Skeletal muscle tissue (tissue), 4 donors: ENCODE results near the gene GOLIM4. TPM values are rescaled to one million over a fixed set of nuclear protein-coding genes. Genes with fewer than 3 reads are reported as not detected.

Experiments used
- H3K27ac ChIP-seq: one replicate; pipeline ENCODE4 v1.7.0; 2013; ENCODE audit warnings: mild to moderate bottlenecking, low read depth, low read length, inconsistent platforms
- H3K27me3 ChIP-seq, 3 donors: one replicate each; pipeline ENCODE4 v1.7.0; 2013; ENCODE audit warnings: low read length in 3 of 3; ENCODE audit not compliant: control insufficient read depth in 3 of 3, insufficient read depth in 3 of 3
- H3K36me3 ChIP-seq, 3 donors: one replicate each; pipeline ENCODE4 v1.7.0; 2013; ENCODE audit warnings: low read length in 3 of 3; ENCODE audit not compliant: control insufficient read depth in 3 of 3, insufficient read depth in 3 of 3
- H3K4me1 ChIP-seq, 3 donors: one replicate each; pipeline ENCODE4 v1.7.0; 2013; ENCODE audit warnings: low read length in 3 of 3, mild to moderate bottlenecking in 3 of 3; ENCODE audit not compliant: control insufficient read depth in 3 of 3, insufficient read depth in 3 of 3
- H3K4me3 ChIP-seq, 3 donors: one replicate each; pipeline ENCODE4 v1.7.0; 2013; ENCODE audit warnings: low read length in 3 of 3
- H3K9ac ChIP-seq, 3 donors: one replicate each; pipeline ENCODE4 v1.7.0; 2013; ENCODE audit warnings: low read length in 3 of 3, mild to moderate bottlenecking in 3 of 3, moderate library complexity in 2 of 3, low read depth in 1 of 3
- H3K9me3 ChIP-seq, 3 donors: one replicate each; pipeline ENCODE4 v1.7.0; 2013; ENCODE audit warnings: low read length in 3 of 3; ENCODE audit not compliant: control insufficient read depth in 3 of 3
- total RNA-seq: library from RNA; depleted of rRNA; stranded (reverse); fragments of >200 nt; gene quantifications from one replicate; pipeline ENCODE4 v1.2.3, GENCODE V29; 2014
- donor health status: Osteomylitis.

Gene GOLIM4
- total RNA-seq, 1 donor from 2014 or later = 23.5 TPM

GRCh38 chr3:168006584-168006983 is 89.1 kb downstream of the GOLIM4 start:
- H3K4me1 ChIP-seq = no peaks in the 10 kb centered on the region
- H3K27me3 ChIP-seq = no peaks in the 10 kb centered on the region
- H3K36me3 ChIP-seq = peaks cover 6 to 16% (median 13%) of the 10 kb centered on the region in 3 donors
- no peak overlapping the region for H3K9ac ChIP-seq
- H3K9me3 ChIP-seq = peaks cover 0 to 3% (median 0%) of the 10 kb centered on the region in 3 donors
- no peak overlapping the region for H3K4me3 ChIP-seq
- no peak overlapping the region for H3K27ac ChIP-seq

- no peaks in the 10 kb centered on the region for H3K4me1 ChIP-seq
- H3K27me3 ChIP-seq = no peaks in the 10 kb centered on the region
- no peak overlapping the region for H3K4me3 ChIP-seq
- H3K9ac ChIP-seq = no peak overlapping the region
- peaks cover 0 to 3% (median 0%) of the 10 kb centered on the region in 3 donors for H3K9me3 ChIP-seq
- no peak overlapping the region for H3K27ac ChIP-seq
- H3K36me3 ChIP-seq = no peaks in the 10 kb centered on the region
These were observed 91.8 kb downstream of the GOLIM4 start for GRCh38 chr3:168003911-168004310.

- Histone ChIP-seq H3K9ac (no peak overlapping the region), H3K27ac (no peak overlapping the region), H3K9me3 (peaks cover 0 to 3% (median 0%) of the 10 kb centered on the region in 3 donors), H3K4me3 (no peak overlapping the region), H3K36me3 (no peaks in the 10 kb centered on the region), H3K27me3 (no peaks in the 10 kb centered on the region), H3K4me1 (no peaks in the 10 kb centered on the region)
These were observed 92.8 kb downstream of the GOLIM4 start for GRCh38 chr3:168002786-168003368.

- no peak overlapping the region for H3K4me3 ChIP-seq
- H3K9ac ChIP-seq = no peak overlapping the region
- no peaks in the 10 kb centered on the region for H3K36me3 ChIP-seq
- H3K4me1 ChIP-seq = no peaks in the 10 kb centered on the region
- H3K9me3 ChIP-seq = peaks cover 0 to 3% (median 0%) of the 10 kb centered on the region in 3 donors
- H3K27ac ChIP-seq = no peak overlapping the region
- no peaks in the 10 kb centered on the region for H3K27me3 ChIP-seq
These were observed 94.5 kb downstream of the GOLIM4 start for GRCh38 chr3:168001244-168001643.

GRCh38 chr3:167998253-167998652 is 97.5 kb downstream of the GOLIM4 start:
- Histone ChIP-seq H3K9ac (no peak overlapping the region), H3K27me3 (no peaks in the 10 kb centered on the region), H3K4me1 (no peaks in the 10 kb centered on the region), H3K36me3 (no peaks in the 10 kb centered on the region), H3K4me3 (no peak overlapping the region), H3K27ac (no peak overlapping the region), H3K9me3 (peaks cover 0 to 3% (median 0%) of the 10 kb centered on the region in 3 donors)

GRCh38 chr3:167996514-167996913 is 99.2 kb downstream of the GOLIM4 start:
- H3K27ac ChIP-seq = no peak overlapping the region
- no peak overlapping the region for H3K9ac ChIP-seq
- H3K27me3 ChIP-seq = no peaks in the 10 kb centered on the region
- H3K4me1 ChIP-seq = no peaks in the 10 kb centered on the region
- H3K4me3 ChIP-seq = no peak overlapping the region
- no peaks in the 10 kb centered on the region for H3K9me3 ChIP-seq
- H3K36me3 ChIP-seq = no peaks in the 10 kb centered on the region

- H3K9ac ChIP-seq = no peak overlapping the region
- no peaks in the 10 kb centered on the region for H3K4me1 ChIP-seq
- H3K36me3 ChIP-seq = no peaks in the 10 kb centered on the region
- H3K4me3 ChIP-seq = no peak overlapping the region
- no peaks in the 10 kb centered on the region for H3K27me3 ChIP-seq
- no peaks in the 10 kb centered on the region for H3K9me3 ChIP-seq
- H3K27ac ChIP-seq = no peak overlapping the region
These were observed 103.3 kb downstream of the GOLIM4 start for GRCh38 chr3:167992381-167992780.

GRCh38 chr3:167991213-167991612 is 104.5 kb downstream of the GOLIM4 start:
- Histone ChIP-seq H3K27me3 (no peaks in the 10 kb centered on the region), H3K27ac (no peak overlapping the region), H3K4me1 (no peaks in the 10 kb centered on the region), H3K9me3 (no peaks in the 10 kb centered on the region), H3K4me3 (no peak overlapping the region), H3K36me3 (no peaks in the 10 kb centered on the region), H3K9ac (no peak overlapping the region)

GRCh38 chr3:167989999-167990398 is 105.7 kb downstream of the GOLIM4 start:
- Histone ChIP-seq H3K27me3 (no peaks in the 10 kb centered on the region), H3K9ac (no peak overlapping the region), H3K36me3 (no peaks in the 10 kb centered on the region), H3K9me3 (no peaks in the 10 kb centered on the region), H3K27ac (no peak overlapping the region), H3K4me3 (no peak overlapping the region), H3K4me1 (no peaks in the 10 kb centered on the region)

GRCh38 chr3:167989066-167989465 is 106.7 kb downstream of the GOLIM4 start:
- H3K36me3 ChIP-seq = no peaks in the 10 kb centered on the region
- H3K9ac ChIP-seq = no peak overlapping the region
- H3K4me1 ChIP-seq = no peaks in the 10 kb centered on the region
- H3K4me3 ChIP-seq = no peak overlapping the region
- H3K27ac ChIP-seq = no peak overlapping the region
- no peaks in the 10 kb centered on the region for H3K9me3 ChIP-seq
- H3K27me3 ChIP-seq = no peaks in the 10 kb centered on the region
